ENCODE results near the gene SNX18. TPM values are rescaled to one million over a fixed set of nuclear protein-coding genes. Genes with fewer than 3 reads are reported as not detected.

SNX18 gene
- total RNA-seq, 2 donors from 2014 or later, result 19.7 to 20.5 TPM

DNA sequence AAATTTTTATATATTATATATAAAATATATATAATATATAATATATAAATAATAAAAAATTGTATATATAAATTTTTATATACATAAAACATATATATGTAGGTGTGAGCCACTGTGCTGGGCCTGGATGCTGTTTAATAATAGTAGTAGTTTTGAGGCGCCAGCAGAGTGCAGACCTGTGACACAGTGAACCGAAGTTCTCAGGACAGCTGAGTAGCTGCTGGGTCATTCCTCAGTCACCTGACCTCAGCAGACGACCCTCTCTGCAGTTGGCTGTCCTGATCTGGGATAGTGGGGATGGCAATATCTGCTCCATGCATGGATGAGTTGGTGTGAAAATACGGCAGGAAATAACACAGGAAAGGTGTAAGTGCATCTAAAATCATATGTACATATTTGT, 3.3 kb upstream of the SNX18 start:
- TF ChIP-seq, protein P1, sequence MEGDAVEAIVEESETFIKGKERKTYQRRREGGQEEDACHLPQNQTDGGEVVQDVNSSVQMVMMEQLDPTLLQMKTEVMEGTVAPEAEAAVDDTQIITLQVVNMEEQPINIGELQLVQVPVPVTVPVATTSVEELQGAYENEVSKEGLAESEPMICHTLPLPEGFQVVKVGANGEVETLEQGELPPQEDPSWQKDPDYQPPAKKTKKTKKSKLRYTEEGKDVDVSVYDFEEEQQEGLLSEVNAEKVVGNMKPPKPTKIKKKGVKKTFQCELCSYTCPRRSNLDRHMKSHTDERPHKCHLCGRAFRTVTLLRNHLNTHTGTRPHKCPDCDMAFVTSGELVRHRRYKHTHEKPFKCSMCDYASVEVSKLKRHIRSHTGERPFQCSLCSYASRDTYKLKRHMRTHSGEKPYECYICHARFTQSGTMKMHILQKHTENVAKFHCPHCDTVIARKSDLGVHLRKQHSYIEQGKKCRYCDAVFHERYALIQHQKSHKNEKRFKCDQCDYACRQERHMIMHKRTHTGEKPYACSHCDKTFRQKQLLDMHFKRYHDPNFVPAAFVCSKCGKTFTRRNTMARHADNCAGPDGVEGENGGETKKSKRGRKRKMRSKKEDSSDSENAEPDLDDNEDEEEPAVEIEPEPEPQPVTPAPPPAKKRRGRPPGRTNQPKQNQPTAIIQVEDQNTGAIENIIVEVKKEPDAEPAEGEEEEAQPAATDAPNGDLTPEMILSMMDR (conservative IDR thresholded peaks at IDR 0.05), result no peak
- Histone ChIP-seq H3K4me3 (ENCODE audit: low read length) (no peak overlapping the region), H3K36me3 (ENCODE audit: control insufficient read depth, insufficient read depth, low read length) (peaks cover 1% of the 10 kb centered on the region), H3K9ac (ENCODE audit: extremely low read depth, low read length, poor library complexity, severe bottlenecking) (no peak overlapping the region), H3K27ac (ENCODE audit: low read depth, low read length) (peak overlapping the region; percentile 46), H3K9me3 (ENCODE audit: control insufficient read depth, low read length) (peaks cover 6% of the 10 kb centered on the region), H3K4me1 (ENCODE audit: control insufficient read depth, insufficient read depth, low read length) (peaks cover 3% of the 10 kb centered on the region), H3K27me3 (ENCODE audit: control insufficient read depth, insufficient read depth, low read length, poor library complexity, severe bottlenecking) (peaks cover 10% of the 10 kb centered on the region)
- H3K4me3 Mint-ChIP-seq, result no peak overlapping the region
- H3K36me3 Mint-ChIP-seq (ENCODE audit: low read depth), result peaks cover 8% of the 10 kb centered on the region
- peaks cover 4% of the 10 kb centered on the region for H3K4me1 Mint-ChIP-seq
- DNase-seq, result no peak
- 29 to 38% methylated on average over 3 to 4 of the region's 4 CpGs for WGBS, 2 experiments (ENCODE audit: insufficient coverage in 1 of 2, insufficient read length in 1 of 2)
- peaks cover 6% of the 10 kb centered on the region for H3K27me3 Mint-ChIP-seq (ENCODE audit: insufficient read depth)
- H3K27ac Mint-ChIP-seq, result no peak overlapping the region
- peaks cover 13% of the 10 kb centered on the region for H3K9me3 Mint-ChIP-seq

DNA sequence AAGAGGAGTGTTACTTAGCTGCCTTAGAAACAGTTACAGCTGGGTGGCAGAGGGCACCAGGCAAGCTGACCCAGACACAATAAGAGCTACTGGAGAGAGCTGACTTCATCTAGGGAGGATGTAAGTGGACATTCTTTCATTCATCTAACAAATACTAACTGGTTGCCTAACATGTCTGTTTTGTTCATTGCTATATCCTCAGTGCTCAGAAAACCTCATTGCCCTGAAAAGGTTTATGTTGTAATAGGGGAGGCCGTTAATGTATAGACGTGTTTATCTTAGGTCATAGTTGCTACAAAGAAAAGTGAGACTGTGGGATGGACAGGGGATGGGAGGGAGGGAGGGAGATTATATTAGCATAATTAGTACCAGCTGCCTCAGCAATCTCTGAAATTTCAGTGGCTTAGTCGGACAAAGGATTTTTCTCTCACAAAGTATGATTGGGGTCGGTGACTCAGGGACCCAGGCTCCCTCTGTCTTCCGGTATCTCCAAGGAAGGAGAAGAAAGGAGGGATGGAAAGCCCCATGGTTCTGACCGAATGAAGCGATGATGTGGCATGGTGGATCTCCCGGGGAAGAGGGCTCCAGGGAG, 2.6 kb upstream of the SNX18 start:
- H3K4me1 Mint-ChIP-seq, result peaks cover 11% of the 10 kb centered on the region
- no peak overlapping the region for H3K9ac ChIP-seq (ENCODE audit: extremely low read depth, low read length, poor library complexity, severe bottlenecking)
- TF ChIP-seq, protein P1 (conservative IDR thresholded peaks at IDR 0.05), result no peak

DNA sequence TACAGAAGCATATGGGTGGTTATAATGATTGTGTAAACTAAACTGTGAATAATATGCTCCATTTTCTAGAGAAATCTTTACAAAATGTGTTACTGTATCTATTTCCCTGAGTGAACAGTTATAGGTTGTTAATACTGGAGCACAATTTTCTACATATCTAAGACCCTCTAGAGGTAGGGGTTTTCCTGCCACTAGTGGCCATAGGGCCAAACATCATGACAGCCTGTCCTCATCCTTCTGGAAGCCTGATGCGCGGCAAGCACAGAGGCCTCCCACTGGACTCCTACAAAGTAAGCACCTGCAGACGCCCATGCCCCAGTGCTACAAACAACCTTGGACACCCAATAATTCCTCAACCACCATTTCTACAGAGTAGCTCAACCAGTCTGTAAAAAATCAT, 1.9 kb upstream of the SNX18 start:
- Histone ChIP-seq H3K4me1 (ENCODE audit: control insufficient read depth, insufficient read depth, low read length) (peaks cover 5% of the 10 kb centered on the region), H3K9me3 (ENCODE audit: control insufficient read depth, low read length) (no peaks in the 10 kb centered on the region), H3K9ac (ENCODE audit: extremely low read depth, low read length, poor library complexity, severe bottlenecking) (no peak overlapping the region), H3K27ac (ENCODE audit: low read depth, low read length) (peak overlapping the region; percentile 62), H3K4me3 (ENCODE audit: low read length) (no peak overlapping the region), H3K36me3 (ENCODE audit: control insufficient read depth, insufficient read depth, low read length) (peaks cover 4% of the 10 kb centered on the region), H3K27me3 (ENCODE audit: control insufficient read depth, insufficient read depth, low read length, poor library complexity, severe bottlenecking) (peaks cover 10% of the 10 kb centered on the region)
- no peak overlapping the region for H3K4me3 Mint-ChIP-seq
- peaks cover 13% of the 10 kb centered on the region for H3K36me3 Mint-ChIP-seq (ENCODE audit: low read depth)
- TF ChIP-seq, protein P1 (conservative IDR thresholded peaks at IDR 0.05), result peak; percentile 29
- no peak for DNase-seq
- 95 to 100% methylated on average over 2 to 3 of the region's 3 CpGs for WGBS, 2 experiments (ENCODE audit: insufficient coverage in 1 of 2, insufficient read length in 1 of 2)
- no peak overlapping the region for H3K27ac Mint-ChIP-seq
- peaks cover 16% of the 10 kb centered on the region for H3K4me1 Mint-ChIP-seq
- H3K9me3 Mint-ChIP-seq, result peaks cover 6% of the 10 kb centered on the region
- peaks cover 8% of the 10 kb centered on the region for H3K27me3 Mint-ChIP-seq (ENCODE audit: insufficient read depth)

More for the DNA sequence above, 2.6 kb upstream of the SNX18 start:
- WGBS, 2 experiments (ENCODE audit: insufficient coverage in 1 of 2, insufficient read length in 1 of 2), result 88 to 93% methylated on average over 7 to 8 of the region's 8 CpGs
- H3K4me3 ChIP-seq (ENCODE audit: low read length), result no peak overlapping the region
- peaks cover 4% of the 10 kb centered on the region for H3K36me3 ChIP-seq (ENCODE audit: control insufficient read depth, insufficient read depth, low read length)
- peaks cover 9% of the 10 kb centered on the region for H3K9me3 Mint-ChIP-seq
- H3K9me3 ChIP-seq (ENCODE audit: control insufficient read depth, low read length), result no peaks in the 10 kb centered on the region
- DNase-seq, result no peak
- H3K27ac Mint-ChIP-seq, result no peak overlapping the region
- no peak overlapping the region for H3K4me3 Mint-ChIP-seq
- H3K27ac ChIP-seq (ENCODE audit: low read depth, low read length), result peak overlapping the region; percentile 62
- H3K36me3 Mint-ChIP-seq (ENCODE audit: low read depth), result peaks cover 13% of the 10 kb centered on the region
- peaks cover 8% of the 10 kb centered on the region for H3K27me3 Mint-ChIP-seq (ENCODE audit: insufficient read depth)
- H3K4me1 ChIP-seq (ENCODE audit: control insufficient read depth, insufficient read depth, low read length), result peaks cover 5% of the 10 kb centered on the region
- peaks cover 10% of the 10 kb centered on the region for H3K27me3 ChIP-seq (ENCODE audit: control insufficient read depth, insufficient read depth, low read length, poor library complexity, severe bottlenecking)

Data from endodermal cell (in vitro differentiated cells).